ENCODE results near the gene MATN4. TPM values are rescaled to one million over a fixed set of nuclear protein-coding genes. Genes with fewer than 3 reads are reported as not detected.

Gene MATN4
- total RNA-seq, 4 donors from 2014 or later, result 5.6 TPM; not detected in 3

GRCh38 chr20:45337367-45338120, 29.4 kb upstream of the MATN4 start:
- Histone ChIP-seq H3K9me3 (no peaks in the 10 kb centered on the region), H3K4me1 (peaks cover 14 to 16% of the 10 kb centered on the region in 2 donors), H3K4me3 (no peak overlapping the region), H3K27ac (peak overlapping the region; percentile 91 to 97), H3K36me3 (no peaks in the 10 kb centered on the region), H3K27me3 (no peaks in the 10 kb centered on the region)
- intact Hi-C loops (cut with DNase I; ENCODE audit: low total_unique reads), result no loop called here
- peak; percentile 70 to 80 for DNase-seq
- TF ChIP-seq POLR2A (IDR thresholded peaks at IDR 0.05), result no peak
- no peak for TF ChIP-seq CTCF (IDR thresholded peaks at IDR 0.05)

- no peaks in the 10 kb centered on the region for H3K36me3 ChIP-seq
- H3K9me3 ChIP-seq, result no peaks in the 10 kb centered on the region
- no peak overlapping the region for H3K4me3 ChIP-seq
- H3K4me1 ChIP-seq, result peaks cover 13 to 14% of the 10 kb centered on the region in 2 donors
- peak in 1 of 2 donors; percentile 64 for DNase-seq
- TF ChIP-seq CTCF (IDR thresholded peaks at IDR 0.05) (no peak), POLR2A (IDR thresholded peaks at IDR 0.05) (no peak)
- H3K27me3 ChIP-seq, result no peaks in the 10 kb centered on the region
- H3K27ac ChIP-seq, result peak overlapping the region; percentile 91 to 97
- intact Hi-C loops (cut with DNase I; ENCODE audit: low total_unique reads), result no loop called here
Observed at GRCh38 chr20:45336530-45337366, 28.6 kb upstream of the MATN4 start.

- no peak for DNase-seq
- no peak overlapping the region for H3K4me3 ChIP-seq
- H3K27me3 ChIP-seq, result no peaks in the 10 kb centered on the region
- intact Hi-C loops (cut with DNase I; ENCODE audit: low total_unique reads), result no loop called here
- H3K27ac ChIP-seq, result no peak overlapping the region
- TF ChIP-seq POLR2A (IDR thresholded peaks at IDR 0.05) (no peak), CTCF (IDR thresholded peaks at IDR 0.05) (no peak)
- no peaks in the 10 kb centered on the region for H3K36me3 ChIP-seq
- no peaks in the 10 kb centered on the region for H3K4me1 ChIP-seq
- no peaks in the 10 kb centered on the region for H3K9me3 ChIP-seq
Observed at GRCh38 chr20:45330476-45330875, 22.4 kb upstream of the MATN4 start.

- Histone ChIP-seq H3K4me1 (no peaks in the 10 kb centered on the region), H3K9me3 (no peaks in the 10 kb centered on the region), H3K27me3 (no peaks in the 10 kb centered on the region), H3K4me3 (no peak overlapping the region), H3K36me3 (no peaks in the 10 kb centered on the region), H3K27ac (no peak overlapping the region)
- TF ChIP-seq POLR2A (IDR thresholded peaks at IDR 0.05) (no peak), CTCF (IDR thresholded peaks at IDR 0.05) (no peak)
- no peak for DNase-seq
- intact Hi-C loops (cut with DNase I; ENCODE audit: low total_unique reads), result no loop called here
Observed at GRCh38 chr20:45329497-45330319, 21.6 kb upstream of the MATN4 start.

Measured in uterus (tissue), 4 donors.